AG08395 (cell line): ENCODE results near the gene METRN.

Experiments used
- DNase-seq: peaks from one replicate; pipeline ENCODE4 v3.0.0; 2012; ENCODE audit warnings: mixed read lengths, low spot score

The METRN gene

DNA sequence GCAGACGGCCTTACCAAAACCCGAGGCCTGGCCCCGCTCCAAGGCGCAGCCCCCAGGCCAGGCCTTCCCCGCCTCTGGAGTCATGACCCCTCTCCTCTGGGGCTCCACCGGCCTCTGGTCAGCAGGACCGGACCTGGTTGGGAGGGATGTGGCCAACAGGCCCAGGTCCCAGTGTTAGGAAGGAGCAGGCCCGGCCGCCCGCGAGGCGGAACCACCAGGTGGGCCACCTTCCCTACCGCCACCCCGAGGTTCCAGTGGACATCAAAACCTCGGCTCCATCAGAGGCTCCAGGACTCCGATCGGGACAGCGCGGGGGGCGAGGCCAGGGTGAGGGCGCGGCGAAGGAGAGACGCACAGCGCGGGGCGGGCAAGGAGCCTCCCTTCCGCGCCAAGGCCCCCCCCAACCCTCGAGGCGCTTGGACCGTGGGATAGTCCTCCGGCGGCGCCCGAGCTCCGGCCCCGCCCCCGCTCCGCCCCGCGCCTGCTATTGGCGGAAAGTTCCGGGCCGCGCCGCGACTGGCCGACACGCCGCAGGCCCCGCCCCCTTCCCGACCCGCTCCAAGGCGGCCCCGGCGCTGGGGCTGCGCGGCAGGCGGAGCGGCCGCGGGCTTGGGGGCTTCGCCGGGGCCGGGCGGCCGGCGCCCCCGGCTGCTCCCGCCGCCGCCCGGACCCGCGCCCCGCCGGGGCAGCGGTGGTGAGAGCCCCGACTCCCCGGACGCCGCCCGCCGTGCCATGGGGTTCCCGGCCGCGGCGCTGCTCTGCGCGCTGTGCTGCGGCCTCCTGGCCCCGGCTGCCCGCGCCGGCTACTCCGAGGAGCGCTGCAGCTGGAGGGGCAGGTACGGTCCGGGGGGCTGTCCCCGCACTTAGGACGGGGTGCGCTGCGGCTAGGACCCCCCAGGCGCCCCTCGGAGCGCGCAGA is at the start of gene METRN:
Gene METRN (plus strand): TSS at position 561 of the 919 bp plus-strand sequence. CDS start 172 bp downstream, at position 733.
- DNase-seq, result peak; percentile 95

DNA sequence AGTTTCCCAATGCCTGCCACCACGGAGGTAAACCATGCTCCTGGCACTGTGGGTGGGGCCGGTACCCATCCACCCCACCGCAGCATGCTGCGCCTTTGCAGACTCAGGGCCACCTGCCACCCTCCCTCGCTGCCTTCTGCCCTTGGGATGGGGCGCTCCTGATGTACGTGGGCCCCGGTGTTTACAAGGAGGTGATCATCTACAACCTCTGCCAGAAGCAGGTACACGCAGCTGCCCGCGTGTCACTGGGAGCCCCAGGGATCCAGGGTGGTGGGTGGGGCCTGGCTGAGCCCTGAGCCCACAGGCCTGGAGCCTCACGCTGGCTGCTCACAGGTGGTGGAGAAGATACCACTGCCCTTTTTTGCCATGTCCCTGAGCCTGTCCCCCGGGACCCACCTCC is 48.3 kb upstream of the METRN start:
- no peak for DNase-seq

DNA sequence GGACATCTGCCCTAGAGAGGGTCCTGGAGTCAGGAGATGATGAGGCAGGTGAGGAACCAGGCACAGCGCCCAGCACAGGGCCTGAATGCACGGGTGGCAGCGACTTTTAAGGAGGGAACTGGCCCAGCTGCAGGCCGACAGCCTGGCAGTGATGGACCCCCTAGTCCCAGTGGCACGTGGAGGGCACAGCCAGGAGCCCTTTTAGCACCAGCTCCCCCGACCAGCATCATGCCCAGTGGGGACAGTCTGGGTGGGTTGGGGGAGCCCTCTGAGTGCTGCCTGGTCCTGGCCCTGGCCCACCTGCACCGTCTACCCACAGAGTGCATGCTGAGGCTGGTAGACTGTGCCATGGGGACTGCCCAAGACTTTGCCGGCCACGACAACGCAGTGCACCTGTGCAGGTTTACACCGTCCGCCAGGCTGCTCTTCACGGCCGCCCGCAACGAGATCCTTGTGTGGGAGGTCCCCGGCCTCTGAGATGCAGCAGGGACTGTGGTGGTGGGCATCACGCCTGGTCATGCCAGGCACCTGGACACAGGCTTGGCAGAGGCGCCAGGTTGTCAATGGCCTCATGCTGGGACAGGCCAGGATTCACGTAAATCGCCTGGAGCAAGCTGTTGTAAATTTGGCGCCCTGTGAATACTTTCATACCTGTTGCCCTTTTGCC is 47.7 kb upstream of the METRN start:
- DNase-seq, result no peak

DNA sequence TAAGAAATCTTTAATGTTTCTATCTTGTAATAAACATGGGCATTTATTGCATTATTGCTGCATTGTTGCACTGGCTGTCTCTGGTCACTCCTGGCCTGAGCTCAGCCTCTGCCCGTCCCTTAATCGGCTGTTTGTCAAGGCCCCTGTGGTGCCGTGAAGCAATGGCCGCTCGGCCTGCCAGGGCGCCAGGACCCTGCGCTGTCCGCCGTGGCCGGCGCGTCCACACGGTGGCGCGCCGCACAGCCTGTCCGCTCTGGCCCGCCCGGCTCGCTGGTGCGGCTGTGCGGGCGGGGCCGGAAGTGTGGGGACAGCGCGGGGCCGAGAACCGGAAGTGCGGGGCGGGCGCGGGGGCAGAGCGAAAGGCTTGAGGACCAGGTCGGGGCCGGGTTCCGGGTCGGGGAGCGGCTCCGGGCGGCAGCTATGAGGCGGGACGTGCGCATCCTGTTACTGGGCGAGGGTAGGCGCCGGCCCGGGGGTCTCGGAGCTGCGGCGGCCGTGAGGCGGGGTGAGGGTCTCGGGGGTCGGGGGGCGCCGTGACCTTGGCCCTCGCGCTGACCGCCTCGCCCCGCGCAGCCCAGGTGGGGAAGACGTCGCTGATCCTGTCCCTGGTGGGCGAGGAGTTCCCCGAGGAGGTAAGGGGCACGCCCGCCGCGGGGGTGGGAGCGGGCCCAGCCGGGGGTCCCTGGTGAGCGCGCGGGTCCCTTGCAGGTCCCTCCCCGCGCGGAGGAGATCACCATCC is 47.0 kb upstream of the METRN start, which contains the start of gene RHOT2:
Gene RHOT2 (plus strand): TSS at position 353 of the 739 bp plus-strand sequence. CDS start 68 bp downstream, at position 421.
- DNase-seq, result peak; percentile 92

DNA sequence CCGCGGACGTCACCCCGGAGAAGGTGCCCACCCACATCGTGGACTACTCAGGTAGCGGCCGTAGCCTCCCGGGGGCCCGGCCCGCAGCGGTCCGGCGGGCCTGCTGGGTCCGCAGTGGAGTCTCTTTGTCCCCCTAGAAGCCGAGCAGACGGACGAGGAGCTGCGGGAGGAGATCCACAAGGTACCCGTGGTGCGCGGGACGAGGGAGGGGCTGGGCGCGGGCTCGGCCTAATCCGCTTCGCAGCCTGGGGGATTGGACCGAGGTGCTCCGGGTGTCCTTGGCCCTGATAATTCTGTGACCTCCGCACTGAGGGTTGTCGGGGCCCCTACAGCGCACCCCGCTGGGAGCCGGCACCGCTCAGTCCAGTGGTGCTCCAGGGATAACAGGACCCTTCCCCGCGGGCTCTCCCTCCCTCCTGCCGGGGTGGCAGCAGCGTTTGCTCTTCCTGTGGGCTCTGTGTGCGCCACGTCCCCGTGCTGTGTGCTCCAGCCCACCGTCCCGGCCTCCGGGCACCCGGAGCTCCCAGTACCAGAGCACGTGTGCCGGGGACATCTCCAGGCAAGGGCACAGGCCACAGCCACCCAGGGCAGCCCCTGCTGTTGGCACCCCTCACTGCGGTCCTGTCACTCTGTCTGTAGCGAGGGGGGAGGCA is 46.3 kb upstream of the METRN start:
- DNase-seq, result no peak

DNA sequence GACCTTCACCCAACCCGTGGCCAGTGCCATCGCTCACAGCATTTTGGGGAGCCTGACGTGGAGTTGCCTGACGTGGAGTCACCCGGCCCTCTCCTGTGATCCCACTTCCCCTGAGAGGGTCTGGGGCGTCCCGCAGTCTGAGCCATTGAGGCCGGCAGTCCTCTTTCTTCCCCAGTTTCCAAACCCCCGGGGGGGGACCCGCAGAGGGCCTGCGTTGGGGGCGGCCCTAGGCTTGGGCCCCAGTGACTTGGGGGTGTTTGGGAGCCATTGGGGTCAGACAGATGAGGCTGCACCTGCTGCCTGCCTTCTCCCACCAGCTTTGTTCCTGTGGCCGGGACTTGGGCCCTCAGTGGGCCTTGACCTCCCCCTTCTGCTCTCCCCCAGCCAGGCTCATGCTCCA is 45.3 kb upstream of the METRN start:
- no peak for DNase-seq

DNA sequence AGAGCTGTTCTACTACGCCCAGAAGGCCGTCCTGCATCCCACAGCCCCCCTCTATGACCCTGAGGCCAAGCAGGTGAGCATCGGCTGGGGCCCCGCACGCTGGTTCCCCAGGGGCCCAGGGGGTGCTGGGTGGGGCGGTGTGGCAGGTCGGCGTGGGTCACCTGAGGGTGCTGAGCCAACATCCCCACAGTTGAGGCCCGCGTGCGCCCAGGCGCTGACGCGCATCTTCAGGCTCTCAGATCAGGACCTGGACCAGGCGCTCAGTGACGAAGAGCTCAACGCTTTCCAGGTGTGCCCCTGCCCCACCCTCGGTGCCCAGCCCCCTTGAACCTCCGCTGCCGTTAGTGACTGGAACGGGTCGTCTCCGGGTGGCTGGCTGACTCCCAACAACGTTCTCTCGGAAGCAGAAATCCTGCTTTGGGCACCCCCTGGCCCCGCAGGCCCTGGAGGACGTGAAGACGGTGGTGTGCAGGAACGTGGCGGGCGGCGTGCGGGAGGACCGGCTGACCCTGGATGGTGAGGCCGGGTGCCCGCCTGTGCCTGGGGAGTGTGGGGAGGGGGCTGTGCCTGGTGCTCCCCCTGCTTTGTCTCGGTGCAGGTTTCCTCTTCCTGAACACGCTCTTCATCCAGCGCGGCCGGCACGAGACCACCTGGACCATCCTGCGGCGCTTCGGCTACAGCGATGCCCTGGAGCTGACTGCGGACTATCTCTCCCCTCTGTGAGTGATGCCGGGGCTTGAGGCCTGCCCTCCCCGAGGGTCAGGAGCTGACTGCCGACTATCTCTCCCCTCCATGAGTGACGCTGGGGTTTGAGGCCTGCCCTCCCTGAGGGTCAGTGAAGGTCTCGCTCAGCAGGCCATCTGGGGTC is 44.2 kb upstream of the METRN start:
- DNase-seq, result no peak

DNA sequence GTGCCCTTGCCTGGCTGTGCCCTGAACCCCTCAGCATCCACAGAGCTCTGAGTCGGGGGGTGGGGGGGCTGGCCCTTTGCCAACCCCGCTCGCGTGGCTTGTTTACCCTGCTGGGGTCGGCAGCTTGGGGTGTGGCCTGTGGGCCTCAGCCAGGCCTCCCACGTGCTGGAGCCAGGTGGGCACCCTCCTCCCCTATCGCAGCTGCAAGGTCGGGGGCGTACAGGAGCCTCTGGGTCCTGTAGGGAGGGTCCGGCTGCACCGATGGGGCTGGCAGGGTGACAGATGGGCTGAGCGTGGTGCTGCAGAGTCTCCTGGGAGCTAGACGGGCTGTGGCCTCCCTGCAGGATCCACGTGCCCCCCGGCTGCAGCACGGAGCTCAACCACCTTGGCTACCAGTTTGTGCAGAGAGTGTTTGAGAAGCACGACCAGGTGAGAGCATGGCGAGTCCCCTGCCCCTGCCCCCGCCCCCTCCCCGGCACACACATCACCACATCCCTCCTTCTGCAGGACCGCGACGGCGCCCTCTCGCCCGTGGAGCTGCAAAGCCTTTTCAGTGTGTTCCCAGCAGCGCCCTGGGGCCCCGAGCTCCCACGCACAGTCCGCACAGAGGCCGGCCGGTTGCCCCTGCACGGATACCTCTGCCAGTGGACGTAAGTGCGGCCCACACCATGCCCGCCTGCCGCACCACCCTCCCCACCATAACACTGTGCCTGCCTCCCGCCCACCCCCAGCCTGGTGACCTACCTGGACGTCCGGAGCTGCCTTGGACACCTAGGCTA is 43.4 kb upstream of the METRN start:
- DNase-seq, result no peak

DNA sequence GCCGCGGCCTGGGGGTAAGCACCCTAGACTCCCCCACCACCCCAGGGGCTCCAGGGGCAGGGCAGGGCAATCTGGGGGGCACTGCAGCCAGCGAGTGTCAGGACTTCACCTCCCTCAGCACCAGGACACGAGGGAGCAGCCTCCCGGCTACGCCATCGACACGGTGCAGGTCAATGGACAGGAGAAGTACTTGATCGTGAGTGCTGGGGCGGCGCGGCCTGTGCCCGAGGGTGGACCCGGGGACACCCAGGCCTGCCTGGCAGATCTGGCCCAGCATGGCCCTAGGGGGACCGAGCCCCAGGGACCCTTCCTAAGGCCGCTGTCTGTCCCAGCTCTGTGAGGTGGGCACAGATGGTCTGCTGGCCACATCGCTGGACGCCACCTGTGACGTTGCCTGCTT is 42.5 kb upstream of the METRN start:
- DNase-seq, result no peak

DNA sequence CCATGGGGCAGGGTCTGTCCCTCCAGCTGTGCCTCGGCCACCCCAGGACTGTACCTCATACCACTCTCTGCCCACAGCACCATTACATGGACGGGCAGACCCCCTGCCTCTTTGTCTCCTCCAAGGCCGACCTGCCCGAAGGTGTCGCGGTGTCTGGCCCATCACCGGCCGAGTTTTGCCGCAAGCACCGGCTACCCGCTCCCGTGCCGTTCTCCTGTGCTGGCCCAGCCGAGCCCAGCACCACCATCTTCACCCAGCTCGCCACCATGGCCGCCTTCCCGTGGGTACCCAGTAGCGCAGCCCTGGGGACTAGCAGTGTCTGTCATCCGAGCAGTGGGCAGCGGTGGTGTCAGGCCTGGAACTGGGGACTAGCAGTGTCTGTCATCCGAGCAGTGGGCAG is 42.1 kb upstream of the METRN start:
- no peak for DNase-seq

DNA sequence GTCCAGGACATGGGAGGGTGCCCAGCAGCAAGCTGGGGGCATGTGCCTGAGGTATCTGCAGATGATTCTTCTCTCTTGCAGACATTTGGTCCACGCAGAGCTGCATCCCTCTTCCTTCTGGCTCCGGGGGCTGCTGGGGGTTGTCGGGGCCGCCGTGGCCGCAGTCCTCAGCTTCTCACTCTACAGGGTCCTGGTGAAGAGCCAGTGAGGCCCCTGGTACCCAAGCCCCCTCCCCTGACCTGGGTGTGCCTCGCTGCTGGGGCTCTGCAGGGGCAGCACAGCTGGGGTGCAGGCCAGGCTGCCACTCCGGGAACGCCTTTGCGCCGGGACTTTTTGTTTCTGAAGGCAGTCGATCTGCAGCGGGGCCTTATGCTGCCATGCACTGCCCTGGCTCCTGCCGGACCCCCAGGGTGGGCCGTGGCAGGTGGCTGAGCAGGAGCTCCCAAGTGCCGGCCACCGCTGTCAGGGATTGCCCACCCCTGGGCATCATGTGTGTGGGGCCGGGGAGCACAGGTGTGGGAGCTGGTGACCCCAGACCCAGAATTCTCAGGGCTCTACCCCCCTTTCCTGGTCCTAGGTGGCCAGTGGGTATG is 41.4 kb upstream of the METRN start:
- DNase-seq, result no peak

DNA sequence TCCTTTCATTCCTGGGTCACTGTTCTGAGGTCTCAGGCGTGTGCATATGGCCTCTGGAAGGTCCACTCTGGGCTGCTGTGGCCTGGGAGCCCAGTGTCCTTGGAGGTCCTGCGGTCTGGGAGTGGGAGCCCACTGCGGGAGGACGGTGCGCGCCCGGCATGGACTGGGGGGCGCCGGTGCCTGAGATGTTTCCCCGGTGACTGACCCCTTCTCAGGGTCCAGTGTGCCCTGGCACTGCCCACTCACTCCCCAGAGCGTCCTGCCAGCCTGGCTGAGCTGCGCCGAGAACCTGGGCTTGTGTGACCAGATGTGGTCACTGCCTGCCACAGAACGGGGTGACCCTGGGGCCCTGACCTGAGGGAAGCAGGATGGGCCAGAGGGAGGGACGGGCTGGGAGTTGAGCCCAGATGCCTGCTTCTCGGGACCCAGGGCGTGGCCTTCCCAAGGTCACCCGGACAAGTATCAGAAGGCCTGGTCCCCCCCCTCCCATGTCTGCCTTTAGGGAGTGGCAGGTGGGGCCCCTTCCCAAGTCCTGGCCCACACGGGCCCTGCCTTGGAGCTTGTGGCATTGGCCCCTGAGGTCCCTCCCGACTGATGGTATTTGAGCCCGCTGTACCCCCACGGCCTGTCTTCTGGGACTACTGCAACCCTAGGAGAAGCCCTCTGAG is 40.6 kb upstream of the METRN start:
- no peak for DNase-seq

DNA sequence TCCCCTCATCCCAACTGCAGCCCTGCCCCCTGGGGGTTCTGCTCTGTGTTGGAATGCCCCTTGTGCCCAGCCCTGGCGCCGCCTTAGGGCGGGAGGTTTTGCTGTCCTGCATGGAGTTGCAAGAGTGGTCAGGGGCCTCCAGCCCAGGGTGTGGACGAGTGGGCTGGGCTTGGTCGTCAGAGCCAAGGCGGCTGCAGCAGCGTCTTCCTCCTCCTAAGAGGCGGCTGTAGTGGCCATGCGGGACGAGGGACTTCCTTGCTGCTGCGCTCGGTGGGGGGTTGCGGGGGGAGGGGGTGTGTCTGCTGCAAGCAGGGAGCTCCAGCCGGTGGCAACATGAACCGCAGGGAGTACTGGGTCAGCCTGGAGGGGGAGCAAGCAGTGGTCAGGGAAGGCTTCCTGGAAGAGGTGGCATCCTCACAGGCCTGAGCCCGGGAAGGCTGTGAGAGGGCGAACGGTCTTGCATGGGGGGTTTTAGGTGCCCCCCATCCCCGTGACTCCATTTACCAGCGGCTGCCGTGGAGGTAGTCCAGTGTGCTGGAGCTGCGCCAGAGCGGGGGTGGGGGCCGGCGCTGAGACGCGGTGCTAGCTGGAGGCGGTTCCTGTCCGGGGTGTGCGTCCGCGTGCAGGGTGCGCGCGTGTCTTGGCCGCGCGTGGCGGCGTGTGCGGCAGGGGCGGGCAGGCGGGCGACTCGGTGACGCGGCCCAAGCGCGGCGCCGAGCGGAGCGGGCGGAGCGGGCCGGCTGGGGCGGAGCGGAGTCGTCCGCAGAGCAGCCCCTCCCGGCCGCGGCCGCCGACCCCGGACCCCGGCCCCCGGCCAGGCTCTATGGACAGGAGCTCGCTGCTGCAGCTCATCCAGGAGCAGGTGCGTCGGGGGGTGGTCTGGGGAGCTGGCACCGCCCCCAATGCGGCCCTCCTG is 39.7 kb upstream of the METRN start, which contains the start of gene RHBDL1:
Gene RHBDL1 (plus strand): TSS at position 704 of the 916 bp plus-strand sequence. CDS start 120 bp downstream, at position 824.
- DNase-seq, result peak; percentile 36

DNA sequence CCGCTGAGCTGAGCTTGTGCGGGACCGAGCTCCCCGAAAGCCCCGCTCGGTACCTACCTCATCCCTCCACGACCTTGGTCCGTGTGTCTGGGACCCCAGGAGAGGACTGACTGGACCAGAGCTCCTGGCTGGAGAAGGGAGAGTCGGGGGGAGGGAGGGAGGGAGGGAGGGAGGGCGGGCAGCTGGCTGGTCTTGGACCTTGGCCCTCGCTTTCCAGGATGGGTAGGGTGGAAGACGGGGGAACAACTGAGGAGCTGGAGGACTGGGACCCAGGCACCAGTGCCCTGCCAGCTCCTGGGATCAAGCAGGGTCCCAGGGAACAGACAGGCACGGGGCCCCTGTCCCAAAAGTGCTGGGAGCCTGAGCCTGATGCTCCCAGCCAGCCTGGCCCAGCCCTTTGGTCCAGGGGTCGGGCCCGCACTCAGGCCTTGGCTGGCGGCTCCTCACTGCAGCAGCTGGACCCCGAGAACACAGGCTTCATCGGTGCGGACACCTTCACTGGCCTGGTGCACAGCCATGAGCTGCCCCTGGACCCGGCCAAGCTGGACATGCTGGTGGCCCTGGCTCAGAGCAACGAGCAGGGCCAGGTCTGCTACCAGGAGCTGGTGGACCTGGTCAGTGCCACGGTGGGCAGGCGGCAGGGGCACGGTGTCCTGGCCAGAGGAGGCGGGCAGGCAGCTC is 38.9 kb upstream of the METRN start:
- no peak for DNase-seq

DNA sequence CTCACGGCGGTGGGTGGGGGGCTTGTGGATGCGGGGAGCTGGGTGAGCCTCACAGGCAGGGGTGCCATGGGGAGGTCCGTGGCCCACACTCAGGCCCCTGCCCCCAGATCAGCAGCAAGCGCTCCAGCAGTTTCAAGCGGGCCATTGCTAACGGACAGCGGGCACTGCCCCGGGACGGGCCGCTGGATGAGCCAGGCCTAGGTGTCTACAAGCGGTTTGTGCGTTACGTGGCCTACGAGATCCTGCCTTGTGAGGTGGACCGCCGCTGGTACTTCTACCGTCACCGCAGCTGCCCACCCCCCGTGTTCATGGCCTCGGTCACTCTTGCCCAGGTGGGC is 38.4 kb upstream of the METRN start:
- DNase-seq, result no peak

DNA sequence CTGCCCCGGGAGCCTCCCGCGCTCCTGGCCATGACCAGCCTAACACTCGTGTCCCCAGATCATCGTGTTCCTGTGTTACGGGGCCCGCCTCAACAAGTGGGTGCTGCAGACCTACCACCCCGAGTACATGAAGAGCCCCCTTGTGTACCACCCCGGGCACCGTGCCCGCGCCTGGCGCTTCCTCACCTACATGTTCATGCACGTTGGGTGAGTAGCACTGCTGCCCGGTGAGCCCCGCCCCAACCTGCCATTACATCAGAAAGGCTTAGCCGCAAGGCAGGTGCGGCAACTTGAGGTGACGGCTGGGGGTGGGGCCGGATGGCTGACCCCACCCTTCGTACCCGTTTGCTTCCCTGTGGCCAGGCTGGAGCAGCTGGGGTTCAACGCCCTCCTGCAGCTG is 38.0 kb upstream of the METRN start:
- no peak for DNase-seq
